Muscle of back (tissue), 11 donors: Measurements from ENCODE around the gene CD177. TPM values are rescaled to one million over a fixed set of nuclear protein-coding genes. Genes with fewer than 3 reads are reported as not detected.
"Not testable (repeated sequence)": the region's sequence is repeated elsewhere in the genome, so short reads cannot be mapped to it uniquely, and the experiment has no call there.

Source experiments
- DNase-seq, 3 donors: peaks; one replicate each; pipeline versions ENCODE4 v3.0.0 to v3.0.0-alpha.2; 2013
- polyA plus RNA-seq, 10 donors: library from polyadenylated mRNA; unstranded; fragments of 120-200 nt; gene quantifications; one replicate each; pipeline ENCODE4 v1.2.1, GENCODE V29; 2013; ENCODE audit not compliant: insufficient read length in 10 of 10

The CD177 gene
- polyA plus RNA-seq, 10 donors = 0.12 to 0.28 (median 0.18) TPM; not detected in 4

DNA sequence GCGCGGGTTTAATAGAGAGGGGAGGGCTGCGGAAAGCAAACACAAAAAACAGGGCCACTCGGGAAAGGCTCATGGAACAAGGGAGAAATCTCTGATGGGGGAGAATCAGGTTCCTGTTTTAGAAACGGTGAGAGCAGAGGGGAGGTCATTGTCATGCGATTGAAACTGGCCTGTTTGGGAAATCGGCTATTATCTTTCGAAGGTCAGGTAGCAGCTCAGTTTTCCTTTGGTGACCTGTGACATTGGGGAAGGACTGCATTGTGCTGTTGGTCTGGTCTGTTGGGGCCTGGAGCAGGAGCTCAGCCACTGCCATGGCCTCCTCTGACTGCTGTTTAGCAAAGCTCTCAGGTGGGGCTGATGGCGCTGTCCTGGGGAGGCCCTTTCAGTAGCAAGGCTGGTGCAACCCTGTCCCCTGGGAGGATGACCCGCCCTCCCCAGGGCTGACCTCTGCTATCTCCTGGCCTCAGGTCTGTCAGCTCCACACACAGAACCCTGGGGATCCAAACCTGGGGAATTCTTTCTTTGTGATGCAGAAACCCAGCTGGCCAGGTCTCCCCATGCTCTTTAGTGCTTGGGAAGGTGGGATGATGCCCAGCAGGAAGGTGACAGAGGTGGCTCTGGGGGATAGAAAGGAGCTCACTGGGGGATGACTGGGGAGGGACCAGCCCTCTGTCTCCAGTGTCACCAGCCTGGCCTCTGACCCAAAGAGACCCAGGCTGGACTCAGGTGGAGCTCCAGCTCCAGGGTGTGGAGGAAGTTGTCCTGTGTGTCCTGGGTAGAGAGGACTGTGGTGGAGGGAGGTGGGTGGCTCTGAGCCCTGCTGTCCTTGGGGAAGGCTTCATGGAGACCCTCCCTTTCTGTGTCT lies 21.2 kb upstream of the CD177 start:
- DNase-seq = no peak

DNA sequence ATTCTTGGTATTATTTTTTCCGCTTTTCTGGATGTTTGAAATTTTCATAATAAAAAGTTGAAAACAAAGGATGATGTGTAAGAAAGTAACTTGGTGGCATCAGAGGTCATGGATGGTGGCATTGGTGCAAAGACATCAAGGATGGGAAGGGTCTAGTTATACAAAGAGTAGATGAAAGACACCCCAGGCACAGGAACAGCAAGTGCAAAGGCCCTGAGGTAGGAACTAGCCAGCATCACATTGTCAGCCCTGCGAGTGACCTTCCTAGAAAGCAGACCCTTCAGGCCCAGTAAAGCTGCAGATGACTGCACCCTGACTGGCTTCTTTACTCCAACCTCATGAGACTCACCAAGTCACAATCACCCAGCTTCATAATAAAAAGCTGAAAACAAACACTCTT lies 17.0 kb upstream of the CD177 start:
- DNase-seq = not testable (repeated sequence)

DNA sequence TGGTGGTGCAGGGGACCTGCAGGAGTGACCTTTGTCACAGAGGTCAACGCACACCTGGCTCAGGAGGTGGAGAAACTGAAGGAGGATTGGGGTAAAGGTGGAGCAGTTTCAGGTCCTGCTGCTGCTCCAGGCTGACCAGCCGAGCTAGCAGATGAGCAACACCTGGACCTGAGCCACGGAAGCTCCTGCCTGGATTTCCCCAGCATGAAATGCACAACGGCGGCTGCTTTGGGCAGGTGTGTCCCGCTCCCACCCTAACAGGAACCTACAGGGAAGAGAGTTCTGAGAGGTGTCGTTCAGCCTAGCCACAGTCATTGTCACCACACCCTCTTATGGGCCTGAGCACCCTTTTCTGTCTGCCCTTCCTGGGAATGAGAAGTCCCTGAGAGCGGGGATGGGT lies 15.7 kb upstream of the CD177 start:
- no peak for DNase-seq

DNA sequence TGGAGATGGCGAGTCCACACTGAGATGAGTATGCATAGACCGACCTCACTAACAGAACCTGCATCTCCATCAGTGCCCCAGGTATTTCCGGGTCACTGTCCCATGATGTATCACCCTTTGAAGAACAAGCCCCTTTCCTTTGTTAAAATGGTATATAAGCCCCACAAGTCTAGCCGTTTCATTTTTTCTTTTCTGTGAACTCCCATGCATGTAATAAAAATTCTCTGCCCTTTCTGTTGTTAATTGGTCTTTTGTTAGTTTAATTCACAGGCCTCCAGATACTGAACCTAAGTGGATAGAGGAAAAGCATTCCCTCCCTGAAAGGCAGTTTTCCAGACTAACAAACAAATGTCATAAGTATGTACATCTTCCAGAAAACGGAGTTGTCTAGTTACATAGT lies 15.0 kb upstream of the CD177 start:
- DNase-seq = no peak

DNA sequence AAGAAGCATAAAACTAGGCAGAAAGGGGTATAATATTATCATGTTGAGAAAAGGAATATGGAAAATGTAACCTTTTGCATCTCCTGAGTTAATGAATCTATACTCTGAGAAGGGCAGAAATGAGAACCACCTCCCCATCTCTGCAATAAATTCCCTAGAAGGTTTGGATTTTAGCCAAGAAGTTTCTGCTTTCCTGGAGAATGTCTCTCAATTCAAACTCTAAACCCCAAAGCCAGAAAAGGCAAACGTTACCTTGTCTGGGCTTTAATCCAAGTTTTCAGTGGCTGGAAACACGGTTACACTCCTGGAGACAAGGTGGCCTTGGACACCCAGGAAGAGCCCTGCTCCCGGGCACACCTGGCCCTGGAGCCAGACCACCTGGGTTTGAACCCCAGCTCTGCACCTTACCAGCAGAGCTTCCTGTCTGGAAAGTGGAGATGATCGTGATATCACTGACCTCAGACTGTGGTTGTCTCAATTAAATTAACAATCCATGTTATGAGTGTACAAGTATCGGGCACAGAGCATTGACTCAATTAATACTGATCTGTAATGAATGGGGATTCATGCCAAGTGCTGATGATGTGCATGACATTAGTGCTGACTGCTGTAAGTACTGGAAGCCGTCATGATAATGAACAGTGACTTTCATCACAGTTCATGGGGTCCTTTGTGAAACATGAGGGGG lies 14.1 kb upstream of the CD177 start:
- not testable (repeated sequence) for DNase-seq

DNA sequence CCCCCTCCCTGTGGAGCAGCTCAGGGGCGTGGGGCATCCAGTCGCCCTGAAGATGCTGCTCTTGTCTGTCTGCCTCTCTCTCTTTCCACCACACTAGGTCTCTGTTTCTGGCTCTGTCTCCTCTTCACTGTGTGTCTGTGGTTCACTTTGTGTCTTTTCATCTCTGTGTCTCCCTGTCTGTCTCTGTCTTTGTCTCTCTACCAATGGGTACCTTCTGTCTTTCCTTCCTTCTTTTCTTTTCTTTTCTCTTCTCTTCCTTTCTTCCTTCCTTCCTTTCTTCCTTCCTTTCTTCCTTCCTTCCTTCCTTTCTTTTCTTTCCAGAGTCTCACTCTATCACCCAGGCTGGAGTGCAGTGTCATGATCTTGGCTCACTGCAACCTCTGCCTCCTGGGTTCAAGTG lies 13.4 kb upstream of the CD177 start:
- DNase-seq = not testable (repeated sequence)

DNA sequence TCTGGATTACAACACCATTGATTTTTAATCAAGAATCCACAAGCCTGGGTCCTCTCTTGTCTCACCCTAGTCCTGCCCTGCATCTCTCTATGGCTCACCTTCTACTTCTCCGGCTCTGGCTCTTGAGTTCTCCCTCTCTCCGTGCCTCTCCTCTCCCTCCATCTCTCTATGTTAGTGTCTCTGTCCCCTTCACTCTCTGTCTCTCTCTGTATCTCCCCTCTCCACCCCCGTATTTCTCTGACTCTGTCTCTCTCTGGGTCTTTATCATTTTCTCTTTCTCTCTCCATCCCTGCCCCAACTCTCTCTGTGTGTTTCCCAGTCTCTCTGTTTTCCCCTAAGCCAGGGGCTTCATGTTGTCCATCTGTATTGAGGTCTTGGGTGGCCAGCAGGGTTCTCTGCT lies 12.4 kb upstream of the CD177 start:
- DNase-seq = not testable (repeated sequence)

DNA sequence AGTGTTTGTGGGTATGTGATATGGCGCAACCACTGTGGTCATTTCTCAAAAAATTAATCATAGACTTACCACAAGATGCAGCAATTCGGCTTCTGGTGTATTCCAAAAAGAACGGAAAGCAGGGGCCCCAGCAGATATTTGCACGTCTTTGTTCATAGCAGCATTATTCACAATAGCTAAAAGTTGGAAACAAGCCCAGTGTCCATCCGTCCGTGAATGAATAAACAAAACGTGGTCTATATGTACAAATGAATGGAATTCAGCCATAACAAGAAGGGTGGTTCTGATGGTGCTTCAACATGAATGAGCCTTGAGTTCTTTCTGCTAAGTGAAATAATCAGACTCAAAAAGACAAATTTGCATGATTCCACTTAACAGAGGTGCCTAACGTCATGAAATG lies 11.4 kb upstream of the CD177 start:
- DNase-seq = not testable (repeated sequence)

DNA sequence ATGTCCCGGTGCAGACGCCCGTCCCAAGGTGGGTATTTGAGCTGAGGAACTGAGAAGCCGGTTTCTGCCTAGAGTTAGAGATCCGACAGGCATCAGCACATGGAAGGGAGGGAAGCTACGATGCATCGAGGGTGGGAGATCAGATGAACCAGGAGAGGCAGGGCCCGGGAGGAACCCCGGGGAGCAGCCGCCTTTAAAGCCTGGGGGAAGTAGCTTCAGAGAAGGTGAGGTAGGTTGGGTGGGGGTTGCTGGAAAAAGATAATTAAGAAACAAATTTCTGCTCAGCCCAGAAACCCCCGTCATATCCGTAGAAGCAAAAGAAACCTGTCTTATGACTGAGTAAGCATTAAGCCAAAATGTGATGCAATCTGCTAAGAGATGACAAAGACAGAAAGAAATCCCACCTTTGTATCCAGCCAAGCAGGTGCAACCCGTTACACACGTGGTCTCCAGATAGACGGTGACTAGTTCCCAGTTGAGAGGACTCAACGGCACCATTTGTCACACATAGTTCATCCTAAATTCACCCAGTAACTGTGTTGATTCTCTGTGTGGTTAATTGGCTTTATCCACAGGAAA lies 9.1 kb upstream of the CD177 start:
- DNase-seq = not testable (repeated sequence)

DNA sequence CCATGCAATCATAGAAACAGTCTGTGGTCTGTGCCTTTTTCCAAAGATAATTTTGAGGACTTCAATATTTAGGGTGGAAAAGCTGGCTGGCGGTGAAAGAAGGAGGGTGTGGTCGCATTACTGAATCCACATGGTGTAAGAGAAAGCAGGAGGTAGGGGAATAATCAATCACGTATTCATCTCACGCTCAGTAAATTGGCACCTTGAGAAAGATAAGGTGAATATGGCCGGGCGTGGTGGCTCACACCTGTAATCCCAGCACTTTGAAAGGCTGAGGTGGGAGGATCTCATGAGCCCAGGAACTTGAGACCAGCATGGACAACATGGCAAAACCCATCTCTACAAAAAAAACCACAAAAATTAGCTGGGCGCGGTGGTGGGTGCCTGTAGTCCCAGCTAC lies 3.7 kb upstream of the CD177 start:
- not testable (repeated sequence) for DNase-seq

DNA sequence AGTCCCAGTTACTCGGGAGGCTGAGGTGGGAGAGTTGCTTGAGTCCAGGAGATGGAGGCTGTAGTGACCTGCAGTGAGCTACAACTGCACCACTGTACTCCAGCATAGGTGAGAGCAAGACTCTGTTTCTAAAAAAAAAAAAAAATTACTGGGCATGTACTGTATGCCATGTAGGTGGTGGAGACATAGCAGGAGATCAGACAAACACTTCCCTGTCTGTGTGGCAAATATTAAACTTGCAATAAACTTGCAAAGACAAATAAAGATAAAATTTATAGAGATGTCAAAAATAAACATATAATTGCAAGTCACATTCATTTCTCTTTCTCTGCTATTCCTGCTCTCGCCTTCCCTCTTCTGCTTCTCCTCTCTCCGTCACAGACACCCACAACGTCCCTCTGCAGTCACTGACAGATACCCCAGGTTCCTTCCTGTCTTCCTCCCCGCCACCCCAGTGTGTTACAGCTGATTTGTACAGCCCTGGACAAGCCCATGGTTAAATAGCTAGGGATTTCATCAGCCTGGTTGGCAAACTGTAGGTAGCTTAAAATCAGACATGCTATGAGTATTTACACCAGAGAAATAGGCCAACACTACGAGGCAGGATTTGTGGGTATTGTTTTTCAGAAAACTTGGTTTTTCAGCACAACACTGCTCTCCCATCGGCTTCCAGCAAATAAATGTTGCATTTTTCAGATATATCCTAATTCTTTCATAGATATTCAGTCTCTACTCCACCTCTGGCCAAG lies 1.3 kb upstream of the CD177 start:
- DNase-seq = no peak

DNA sequence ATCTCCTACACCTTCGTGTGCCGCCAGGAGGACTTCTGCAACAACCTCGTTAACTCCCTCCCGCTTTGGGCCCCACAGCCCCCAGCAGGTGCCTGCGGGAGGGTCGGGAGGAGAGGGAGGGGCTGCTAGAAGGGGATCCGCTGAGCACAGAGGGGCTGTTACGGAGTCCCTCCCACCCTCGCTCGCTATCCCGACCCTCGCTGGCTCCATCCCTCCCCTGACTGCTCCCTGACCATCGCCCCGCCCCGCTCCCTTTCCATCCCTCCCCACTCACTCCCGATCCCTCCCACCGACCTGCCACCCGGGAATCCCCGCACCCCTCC lies 780 bp downstream of the CD177 start:
- no peak for DNase-seq

DNA sequence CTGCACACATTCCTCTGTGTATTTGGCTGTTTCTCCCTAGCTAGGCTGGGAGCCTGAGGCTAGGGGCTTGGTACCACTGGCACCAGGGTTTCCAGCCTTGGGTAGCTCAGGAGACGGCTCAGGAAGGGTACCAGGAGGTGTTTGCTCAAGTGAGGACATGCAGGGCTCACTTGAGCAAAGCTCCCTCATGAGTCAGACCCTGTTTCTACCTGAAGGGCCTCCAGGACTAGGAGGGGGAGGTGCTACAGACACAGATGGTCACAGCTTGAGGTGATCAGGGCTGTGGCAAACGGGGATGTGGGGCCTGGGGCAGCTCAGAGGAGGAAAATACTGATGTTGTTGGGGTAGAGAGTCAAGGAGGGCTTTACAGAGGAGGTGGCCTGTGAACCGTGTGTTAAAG lies 3.3 kb downstream of the CD177 start:
- DNase-seq = not testable (repeated sequence)

DNA sequence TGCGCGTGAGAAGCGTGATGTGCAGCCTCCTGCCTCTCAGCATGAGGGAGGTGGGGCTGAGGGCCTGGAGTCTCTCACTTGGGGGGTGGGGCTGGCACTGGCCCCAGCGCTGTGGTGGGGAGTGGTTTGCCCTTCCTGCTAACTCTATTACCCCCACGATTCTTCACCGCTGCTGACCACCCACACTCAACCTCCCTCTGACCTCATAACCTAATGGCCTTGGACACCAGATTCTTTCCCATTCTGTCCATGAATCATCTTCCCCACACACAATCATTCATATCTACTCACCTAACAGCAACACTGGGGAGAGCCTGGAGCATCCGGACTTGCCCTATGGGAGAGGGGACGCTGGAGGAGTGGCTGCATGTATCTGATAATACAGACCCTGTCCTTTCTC lies 8.7 kb downstream of the CD177 start:
- DNase-seq = peak in 1 of 3 donors; percentile 5

DNA sequence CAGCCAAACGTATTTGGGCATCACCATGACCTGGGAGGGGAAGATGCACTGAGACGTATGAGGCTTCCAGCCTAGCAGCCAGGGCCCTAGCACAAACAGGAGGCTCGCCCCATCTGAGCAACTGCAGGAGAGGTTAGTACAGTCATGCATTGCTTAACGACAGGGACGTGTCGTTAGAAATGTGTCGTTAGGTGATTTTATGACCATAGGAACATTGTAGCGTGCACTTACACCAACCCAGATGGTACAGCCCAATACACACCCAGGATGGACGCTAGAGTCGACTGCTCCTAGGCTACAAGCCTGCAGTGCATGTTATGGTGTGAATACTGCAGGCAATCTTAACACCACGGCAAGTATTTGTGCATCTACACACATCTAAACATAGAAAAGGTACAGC lies 9.3 kb downstream of the CD177 start:
- no peak for DNase-seq

DNA sequence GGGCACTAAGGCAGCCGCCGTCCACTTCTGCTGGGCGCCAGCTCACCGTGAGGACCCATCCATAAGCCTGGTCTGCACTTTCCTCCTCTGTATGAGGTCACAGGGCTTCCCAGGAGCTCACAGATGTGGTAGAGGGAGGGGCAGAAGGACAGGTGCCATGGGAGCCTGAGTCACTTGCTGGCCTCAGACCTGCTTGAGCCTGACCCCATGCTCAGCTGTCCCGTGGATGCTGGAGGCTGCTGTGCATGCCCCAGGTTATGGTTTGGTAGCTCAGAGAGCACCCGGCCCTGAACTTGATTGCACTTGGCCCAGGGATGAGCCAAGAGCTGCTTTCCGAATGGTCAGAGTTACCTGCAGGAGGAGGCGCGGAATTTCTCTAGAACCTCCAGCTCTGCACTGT lies 12.2 kb downstream of the CD177 start:
- not testable (repeated sequence) for DNase-seq

DNA sequence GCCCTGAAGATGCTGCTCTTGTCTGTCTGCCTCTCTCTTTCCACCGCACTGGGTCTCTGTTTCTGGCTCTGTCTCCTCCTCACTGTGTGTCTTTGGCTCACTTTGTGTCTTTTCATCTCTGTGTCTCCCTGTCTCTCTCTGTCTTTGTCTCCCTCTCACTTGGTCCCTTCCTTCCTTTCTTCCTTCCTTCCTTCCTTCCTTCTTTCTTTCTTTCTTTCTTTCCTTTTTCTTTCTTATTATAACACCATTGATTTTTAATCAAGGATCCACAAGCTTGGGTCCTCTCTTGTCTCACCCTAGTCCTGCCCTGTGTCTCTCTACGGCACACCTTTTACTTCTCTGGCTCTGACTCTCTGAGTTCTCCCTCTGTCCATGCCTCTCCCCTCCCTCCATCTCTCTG lies 14.3 kb downstream of the CD177 start:
- no peak for DNase-seq

DNA sequence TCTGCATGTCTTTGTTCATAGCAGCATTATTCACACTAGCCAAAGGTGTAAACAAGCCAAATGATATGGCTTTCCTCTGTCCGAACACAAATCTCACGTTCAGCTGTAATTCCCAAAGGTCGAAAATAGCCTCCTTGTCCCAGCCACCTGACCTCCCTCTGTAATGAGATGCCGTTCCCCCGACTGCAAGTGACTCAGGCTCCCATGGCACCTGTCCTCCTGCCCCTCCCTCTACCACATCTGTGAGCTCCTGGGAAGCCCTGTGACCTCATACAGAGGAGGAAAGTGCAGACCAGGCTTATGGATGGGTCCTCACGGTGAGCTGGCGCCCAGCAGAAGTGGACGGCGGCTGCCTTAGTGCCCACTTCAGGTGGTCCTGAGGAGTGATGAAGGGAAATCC lies 15.4 kb downstream of the CD177 start:
- DNase-seq = not testable (repeated sequence)

DNA sequence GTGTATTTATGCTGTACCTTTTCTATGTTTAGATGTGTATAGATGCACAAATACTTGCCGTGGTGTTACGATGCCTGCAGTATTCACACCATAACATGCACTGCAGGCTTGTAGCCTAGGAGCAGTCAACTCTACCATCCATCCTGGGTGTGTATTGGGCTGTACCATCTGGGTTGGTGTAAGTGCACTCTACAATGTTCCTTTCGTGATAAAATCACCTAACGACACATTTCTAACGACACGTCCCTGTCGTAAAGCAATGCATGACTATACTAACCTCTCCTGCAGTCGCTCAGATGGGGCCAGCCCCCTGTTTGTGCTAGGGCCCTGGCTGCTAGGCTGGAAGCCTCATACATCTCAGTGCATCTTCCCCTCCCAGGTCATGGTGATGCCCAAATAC lies 18.4 kb downstream of the CD177 start:
- no peak for DNase-seq

DNA sequence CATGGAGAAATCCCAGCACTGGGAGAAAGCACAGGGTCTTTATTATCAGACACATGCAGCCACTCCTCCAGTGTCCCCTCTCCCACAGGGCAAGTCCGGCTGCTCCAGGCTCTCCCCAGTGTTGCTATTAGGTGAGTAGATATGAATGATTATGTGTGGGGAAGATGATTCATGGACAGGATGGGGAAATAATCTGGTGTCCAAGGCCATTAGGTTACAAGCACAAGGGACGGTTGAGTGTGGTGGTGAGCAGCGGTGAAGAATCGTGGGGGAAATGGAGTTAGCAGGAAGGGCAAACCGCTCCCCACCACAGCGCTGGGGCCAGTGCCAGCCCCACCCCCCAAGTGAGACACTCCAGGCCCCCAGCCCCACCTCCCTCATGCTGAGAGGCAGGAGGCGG lies 19.0 kb downstream of the CD177 start:
- DNase-seq = no peak

DNA sequence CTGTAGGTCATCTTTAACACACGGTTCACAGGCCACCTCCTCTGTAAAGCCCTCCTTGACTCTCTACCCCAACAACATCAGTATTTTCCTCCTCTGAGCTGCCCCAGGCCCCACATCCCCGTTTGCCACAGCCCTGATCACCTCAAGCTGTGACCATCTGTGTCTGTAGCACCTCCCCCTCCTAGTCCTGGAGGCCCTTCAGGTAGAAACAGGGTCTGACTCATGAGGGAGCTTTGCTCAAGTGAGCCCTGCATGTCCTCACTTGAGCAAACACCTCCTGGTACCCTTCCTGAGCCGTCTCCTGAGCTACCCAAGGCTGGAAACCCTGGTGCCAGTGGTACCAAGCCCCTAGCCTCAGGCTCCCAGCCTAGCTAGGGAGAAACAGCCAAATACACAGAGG lies 24.1 kb downstream of the CD177 start:
- DNase-seq = not testable (repeated sequence)

DNA sequence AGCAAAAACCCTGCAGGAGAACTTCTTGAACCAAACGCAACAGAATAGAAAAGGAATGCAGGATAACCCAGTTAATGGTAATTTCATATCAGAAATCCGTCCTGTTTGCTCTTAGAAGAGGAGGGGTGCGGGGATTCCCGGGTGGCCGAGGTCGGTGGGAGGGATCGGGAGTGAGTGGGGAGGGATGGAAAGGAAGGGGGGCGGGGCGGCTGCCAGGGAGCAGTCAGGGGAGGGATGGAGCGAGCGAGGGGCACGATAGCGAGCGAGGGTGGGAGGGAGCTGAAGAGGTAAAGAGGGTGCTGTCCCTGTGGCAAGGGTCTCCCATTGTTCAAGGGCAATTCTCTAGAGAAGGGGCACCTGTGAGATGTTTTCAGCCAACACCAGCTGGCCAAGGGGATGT lies 26.5 kb downstream of the CD177 start:
- no peak for DNase-seq
